IPS DF 19.7 (cell line): ENCODE results near the gene PSAT1.

Experiments used
- DNase-seq: peaks from one replicate; pipeline ENCODE4 v3.0.0-alpha.2; 2013; ENCODE audit warnings: low read depth, low spot score

Gene PSAT1

DNA sequence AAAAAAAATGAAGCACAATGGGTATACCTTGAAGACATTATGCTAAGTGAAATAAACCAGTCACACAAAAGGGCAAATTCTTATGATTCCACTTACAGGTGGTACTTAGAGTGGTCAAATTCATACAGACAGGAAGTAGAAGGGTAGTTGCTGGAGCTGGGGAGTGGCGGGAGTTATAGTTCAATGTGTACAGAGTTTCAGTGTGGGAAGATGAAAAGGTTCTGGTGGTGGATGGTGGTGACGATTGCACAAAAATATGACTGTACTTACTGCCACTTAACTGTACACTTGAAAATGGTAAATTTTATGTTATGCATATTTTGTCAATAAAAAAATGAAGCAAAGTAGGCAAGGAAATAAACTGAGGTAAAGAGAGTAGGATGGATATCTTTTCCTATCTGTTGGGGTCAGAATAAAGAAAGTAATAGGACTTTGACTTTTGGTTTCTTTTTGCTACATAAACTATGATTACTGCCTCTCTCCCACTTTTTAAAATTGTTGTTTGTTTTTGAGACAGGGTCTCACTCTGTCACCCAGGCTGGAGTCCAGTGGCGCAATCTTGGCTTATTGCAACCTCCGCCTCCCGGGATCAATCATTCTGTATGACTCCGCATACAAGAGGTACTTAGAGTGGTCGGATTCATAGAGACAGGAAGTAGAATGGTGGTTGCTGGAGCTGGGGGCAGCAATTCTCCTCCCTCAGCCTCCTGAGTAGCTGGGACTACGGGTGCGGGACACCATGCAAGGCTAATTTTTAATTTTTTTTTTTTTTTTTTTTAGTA lies 4.0 kb upstream of the PSAT1 start:
- DNase-seq, result no peak

DNA sequence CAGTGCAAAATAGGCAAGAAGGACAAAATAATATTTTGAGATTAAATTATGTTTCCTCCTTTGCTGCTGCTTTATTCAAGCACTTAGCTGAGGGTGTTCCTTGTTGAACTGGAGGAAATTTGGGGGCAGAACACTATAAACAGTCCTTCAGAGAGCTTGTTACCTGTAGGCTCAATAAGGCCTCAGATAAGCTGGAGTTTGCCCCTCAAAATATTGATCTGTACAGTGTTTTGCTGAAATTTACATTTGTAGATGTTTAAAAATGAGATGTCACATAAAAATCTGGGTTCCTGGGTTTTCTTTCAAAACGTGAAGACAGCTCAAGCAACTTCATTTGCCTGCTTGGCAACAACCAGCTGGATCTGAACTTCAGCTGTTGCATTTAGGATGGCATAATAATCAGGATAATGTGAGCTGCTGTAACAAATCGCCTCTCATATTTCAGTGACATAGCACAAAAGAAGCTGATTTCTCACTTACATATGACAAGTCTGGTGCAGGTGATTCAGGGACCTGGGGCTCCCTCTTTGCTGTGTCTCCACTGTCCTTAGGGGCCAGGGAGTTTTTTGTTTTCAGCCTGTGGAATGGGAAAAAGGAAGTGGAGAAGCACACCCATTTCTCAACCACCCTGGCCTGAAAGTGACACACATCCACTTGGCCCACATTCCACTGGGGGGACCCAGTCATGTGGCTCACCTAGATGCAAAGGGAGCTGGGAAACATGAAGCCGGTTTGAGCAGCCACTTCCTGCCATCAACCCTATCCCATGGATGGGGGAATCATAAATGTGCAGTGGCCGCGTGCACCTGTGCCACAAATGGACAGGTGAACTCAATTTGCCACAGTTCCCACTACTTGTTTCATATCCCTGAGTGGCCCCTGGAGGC lies 2.4 kb upstream of the PSAT1 start:
- no peak for DNase-seq

DNA sequence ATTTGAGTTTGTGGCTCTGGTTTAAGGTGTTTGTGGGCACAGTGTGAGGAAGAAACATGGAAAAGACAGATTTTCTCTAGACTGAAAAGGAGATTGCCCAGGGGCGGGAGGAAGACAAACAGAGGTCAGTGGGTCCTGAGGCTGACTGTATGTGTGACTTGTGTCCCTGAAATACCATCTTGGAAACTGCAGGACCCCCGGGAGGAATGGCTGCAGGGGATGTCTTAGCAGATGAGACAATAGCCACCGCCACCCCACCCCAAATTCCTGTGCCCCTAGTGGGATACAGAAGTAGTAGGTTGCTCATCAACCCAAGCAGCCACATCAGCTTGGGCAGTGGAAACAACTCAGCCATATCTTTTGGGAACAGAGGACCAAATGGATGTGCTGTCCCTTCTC lies 1.7 kb upstream of the PSAT1 start:
- DNase-seq, result no peak

DNA sequence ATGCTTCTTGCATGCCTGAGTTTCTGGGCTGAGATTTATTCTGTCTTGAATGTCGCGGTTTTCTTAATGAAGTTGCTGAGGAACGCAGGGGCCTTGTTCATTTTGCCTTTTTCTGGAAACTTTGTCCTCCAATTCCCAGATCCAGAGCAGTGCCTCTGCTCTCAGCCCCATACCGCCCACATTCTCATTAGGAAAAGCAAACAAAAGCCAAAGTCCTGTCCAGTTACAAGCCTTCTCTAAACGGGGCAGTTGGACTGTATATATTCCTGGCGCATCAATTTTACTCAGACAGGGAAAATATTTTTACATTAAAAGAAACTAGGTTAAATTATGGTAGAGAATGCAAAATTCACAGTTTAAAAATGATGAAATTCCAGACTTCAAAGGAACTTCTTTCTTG lies 1.2 kb upstream of the PSAT1 start:
- no peak for DNase-seq

DNA sequence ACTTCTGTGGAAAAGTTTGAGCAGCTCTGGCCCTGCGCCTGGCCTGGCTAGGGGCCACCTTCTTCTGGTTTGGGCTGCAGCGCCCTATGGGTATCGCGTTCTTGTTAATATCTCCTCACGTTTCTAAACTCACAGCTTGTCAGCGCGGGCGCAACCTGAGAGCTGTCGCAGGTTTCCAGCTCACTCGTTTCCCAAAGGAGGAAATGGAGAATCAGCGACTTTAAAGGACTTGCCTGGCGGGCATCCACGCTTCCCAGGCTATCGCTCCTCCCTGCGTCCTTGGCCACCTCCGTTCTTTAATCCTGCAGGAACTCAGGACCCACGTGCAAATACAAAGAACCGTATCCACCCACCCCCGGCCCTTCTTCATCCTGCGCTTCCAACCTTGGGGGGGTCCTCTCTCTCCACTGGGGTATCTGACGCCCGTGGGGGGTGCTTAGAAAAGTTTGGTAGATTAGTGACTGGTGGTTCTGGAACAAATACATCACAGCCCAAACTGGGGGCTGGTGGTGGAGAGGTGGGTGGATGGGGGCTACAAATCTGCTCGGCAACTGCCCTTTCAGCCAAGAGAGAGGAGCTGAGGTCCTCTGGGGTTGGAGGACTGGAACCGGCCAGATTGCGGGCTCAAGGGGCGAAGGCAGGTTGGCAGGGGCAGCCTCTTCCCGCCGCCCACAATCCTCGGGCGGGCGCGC lies 578 bp upstream of the PSAT1 start:
- DNase-seq, result no peak

DNA sequence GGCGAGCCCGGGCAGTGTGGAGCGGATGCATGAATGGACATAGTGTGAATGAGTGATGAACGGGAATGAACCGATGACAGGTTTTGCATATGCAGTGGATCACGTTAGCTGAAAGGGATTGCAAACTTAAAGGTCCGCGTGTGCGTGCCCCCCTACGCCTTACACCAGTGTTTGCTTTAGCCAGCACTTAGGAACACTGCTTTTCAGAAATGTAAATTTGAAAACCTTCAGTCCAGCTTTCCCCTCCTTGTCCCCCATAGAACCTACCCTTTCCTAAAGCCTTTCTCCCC lies 692 bp downstream of the PSAT1 start:
- DNase-seq, result no peak

DNA sequence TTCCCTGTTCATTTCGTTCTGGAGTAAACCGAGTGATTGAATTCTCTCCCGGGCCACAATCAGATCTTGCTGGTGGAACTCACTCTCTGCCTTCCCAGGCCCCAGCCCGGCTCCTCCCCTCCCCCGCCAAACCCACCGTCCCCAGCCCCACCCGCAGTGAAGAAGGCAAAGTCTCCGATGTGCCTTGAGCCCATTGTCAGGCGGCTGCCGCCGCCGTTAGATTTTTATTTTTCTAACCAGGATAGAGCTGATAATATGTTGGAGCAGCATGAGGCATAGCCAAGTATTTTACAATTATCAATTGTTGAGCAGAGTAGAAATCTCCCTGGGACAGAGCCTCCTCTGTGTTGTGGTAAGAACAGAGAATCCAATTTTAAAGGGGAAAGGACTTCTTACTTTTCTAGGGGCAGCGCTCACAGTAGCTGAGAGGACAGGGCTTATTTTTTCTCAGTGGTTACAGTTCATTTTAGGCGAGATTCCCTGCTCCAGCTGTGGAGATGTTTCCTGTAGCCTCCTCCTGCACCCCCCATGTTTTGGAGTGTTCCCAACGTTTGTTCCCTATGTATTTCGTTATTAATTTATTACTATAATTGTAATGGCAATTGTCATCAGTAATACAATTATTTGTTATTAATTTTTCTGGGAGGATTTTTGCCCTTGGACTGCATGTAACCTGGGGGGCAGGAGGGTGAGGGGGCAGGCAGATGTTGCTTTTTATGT lies 1.3 kb downstream of the PSAT1 start:
- no peak for DNase-seq

DNA sequence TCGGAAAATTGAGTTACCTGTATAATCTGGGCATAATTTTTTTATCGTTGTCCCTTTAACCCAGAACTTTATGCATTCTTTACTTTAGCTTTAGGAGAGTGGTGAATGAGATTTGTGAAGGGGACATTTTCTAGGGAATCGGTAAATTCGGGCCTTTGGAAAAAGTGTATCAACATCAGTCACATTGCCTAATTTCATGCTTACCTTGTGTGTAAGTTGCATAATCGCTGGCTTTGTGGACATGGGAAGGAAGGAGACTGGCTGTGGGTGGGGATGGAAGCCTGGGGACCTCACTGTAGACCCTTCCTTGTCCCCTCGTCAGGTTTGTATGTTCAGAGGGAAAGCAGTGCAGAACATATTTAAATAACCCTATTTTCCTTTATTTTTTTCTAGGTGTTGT lies 3.3 kb downstream of the PSAT1 start:
- DNase-seq, result no peak

DNA sequence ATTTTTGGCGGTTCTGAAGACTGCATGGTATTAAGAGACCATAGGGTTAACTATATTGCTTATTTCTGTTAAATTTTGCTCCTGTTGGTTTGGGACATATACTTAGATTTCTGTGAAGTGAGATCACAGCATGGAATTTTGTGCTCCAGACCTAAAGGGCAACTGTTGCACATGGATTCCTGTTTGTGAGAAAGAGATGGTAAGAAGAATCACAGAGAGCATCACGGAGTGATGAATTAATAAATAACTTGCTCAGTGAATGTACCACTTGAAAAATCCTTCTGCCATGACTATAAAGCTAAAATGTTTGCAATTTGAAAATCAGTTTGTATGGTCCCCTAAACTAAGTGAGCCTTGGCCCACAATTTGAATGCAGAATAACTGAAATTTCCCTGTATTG lies 4.5 kb downstream of the PSAT1 start:
- DNase-seq, result no peak

DNA sequence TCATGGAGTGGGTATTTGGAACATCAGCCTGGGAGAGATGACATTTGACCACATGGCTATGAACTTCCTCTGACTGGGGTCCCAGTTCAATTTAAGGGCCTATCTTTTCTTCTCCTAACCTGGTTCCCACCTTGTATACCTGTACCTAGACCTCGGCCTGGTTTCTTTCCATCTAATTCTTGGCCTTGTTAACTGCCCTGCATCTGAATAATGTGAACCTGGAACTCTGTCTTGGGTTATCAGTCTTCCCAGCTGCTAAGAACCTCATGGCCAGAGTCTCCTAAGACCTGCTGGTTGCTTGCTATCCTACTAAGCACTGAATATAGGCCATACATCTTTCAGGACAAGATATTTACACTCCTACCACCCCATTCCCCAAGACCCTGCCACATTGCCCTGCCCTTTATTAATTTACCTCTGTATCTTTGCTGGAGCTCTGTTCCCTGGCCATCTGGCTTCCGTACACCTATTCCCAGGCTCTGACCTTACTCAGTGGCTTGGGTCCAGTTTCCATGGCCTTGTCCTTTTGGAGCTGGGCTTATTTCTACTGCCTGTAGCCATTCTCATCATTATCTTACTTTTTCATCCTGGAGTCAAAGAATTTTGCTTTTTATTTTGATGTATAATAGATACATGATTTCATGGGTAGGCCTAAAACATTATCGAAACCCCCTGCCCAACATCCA lies 6.6 kb downstream of the PSAT1 start:
- DNase-seq, result no peak

DNA sequence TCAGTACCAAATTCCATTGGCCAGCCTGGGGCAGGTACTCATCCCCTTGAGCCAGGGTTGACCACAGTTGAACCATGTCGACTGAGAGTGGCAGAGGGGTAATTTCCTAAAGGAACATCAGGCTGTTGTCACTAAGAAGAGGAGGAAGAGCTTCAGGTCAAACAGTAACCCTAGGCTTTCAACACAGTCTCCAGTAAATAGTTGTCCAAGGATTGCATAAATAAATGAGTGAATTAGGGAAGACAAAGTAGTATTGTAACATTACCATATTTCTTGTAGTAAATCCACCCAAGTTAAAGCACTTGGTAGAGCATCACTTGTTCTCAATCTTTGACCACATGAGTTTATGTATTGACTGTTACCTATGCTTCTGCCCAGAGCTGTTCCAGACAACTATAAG lies 7.4 kb downstream of the PSAT1 start:
- no peak for DNase-seq

DNA sequence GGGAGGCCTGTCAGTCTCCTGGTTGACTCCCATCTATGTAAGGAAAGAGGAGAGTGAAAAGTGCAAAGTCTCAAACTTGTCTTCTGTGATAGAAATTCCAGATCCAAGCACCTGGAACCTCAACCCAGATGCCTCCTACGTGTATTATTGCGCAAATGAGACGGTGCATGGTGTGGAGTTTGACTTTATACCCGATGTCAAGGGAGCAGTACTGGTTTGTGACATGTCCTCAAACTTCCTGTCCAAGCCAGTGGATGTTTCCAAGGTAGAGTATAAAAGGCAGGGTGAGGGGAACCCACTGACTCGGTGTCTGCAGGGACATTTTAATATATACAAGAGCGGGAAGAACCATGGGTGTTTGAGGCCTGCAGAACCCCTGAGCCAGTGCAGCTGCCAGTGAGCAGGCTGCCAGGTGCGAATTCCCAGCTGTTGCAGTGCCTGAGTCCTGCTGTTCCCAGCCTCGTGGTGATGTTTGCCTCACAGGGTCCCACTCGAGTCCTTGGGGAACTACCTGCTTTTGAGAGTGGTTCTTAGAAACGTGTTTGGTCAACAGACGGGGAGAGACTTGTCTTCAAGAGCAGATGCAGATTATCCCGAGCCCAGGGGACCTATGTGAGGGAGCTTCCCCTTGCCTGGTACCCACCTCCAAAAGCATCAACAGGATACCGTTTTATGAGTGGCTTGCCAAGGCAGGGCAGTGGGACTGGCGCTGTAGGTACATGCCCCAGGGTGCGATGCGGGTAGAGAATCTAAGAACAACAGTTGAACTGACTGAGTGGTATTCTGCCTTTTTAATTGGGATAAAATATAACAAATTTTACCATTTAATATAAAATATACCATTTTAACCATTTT lies 9.5 kb downstream of the PSAT1 start:
- DNase-seq, result no peak

DNA sequence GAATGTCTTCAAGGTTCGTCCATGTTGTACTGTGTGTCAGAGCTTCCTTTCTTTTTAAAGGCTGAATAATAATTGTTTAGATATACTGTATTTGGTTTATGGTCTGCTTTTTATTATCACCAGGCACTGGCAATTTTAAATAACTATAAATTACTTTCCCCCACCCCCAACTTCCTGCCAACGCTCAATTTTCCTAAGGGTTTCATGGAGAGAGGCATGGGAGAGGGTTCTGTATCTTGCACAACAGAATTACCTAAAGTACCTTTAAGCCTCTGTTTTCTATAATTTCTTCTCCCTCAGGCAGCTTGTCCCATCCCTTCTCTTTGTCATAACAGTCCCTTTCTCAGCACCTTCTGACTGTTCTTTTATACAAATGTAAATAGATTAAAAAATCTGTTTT lies 10.4 kb downstream of the PSAT1 start:
- DNase-seq, result no peak

DNA sequence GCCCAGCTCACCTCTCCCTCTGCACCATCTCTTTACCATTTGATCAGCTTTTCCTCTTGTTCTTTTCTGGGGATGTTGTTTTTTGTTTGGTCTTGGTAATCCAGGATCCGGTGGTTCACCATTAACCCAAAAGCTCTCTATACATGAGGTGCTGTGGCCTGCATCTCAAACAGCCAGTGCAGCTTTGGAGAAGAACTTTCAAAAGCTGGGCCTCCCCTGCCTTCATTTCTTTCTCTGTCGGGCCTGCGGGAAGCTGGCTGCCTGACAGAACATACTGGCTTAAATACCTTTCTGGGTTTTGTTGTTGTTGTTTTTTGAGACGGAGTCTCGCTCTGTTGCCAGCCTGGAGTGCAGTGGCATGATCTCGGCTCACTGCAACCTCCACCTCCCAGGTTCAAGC lies 12.1 kb downstream of the PSAT1 start:
- DNase-seq, result no peak

DNA sequence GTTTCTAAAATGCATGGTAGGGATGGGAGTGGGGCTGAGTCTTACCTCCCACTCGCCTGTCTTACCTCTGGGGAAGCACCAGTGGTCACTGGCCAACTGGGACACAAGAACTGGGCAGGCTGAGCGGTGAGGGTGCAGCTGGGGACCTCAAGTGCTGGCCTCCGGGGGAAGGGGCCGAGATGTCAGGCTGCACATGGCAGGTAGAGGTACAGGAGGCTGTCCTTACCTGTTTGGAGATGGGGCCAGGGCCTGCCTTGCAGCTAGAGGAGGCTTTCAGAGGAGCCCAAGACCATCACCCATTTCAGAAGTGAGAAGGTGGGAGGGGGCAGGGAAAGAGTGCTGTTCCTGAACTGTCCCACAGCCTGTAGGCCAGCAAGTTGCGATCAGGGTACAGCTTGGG lies 14.2 kb downstream of the PSAT1 start:
- no peak for DNase-seq

DNA sequence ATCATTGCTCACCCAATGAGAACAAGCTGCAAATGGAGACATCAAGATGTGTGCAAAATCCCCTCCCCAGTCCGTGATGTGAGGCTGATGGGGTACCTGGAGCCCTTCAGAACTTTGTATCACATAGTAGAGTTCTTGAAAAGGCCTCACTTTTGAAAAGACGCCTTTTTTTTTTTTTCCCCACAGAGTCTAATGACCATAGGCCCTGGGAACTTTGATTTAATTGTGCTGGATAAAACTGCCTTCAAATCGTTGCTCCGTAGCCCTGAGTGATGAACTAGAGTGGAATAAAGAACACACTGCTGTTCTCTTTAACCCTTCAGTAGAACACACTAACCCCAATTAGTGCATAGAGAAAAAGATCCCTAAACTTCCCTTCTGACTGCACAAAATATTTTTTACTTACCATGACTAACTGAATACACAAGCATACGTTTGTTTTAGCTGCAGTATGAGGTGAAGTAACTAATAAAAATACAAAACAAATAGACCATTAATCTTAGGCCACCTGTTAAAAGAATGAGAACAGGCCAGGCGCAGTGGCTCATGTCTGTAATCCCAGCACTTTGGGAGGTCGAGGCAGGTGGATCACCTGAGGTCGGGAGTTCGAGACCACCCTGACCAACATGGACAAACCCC lies 15.1 kb downstream of the PSAT1 start:
- DNase-seq, result no peak

DNA sequence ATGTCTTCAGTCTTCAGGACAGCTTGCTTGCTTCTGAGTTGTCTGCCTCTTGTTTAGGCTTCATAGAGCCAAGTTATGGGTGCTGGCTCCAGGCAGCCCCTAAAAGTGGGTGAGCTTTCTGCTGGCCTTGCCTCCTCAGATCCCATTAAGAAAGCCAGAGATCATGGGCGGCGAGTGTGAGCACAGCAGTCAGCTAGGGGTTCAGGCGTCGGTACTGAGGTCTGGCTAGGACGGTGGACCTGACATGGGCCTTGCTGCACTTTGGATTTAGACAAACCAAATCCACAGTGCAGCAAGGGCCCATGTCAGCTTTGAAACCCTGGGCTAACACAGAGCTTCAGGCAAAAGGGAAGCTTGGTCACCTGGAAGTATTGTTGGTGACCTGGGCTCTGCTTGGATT lies 17.6 kb downstream of the PSAT1 start:
- no peak for DNase-seq

DNA sequence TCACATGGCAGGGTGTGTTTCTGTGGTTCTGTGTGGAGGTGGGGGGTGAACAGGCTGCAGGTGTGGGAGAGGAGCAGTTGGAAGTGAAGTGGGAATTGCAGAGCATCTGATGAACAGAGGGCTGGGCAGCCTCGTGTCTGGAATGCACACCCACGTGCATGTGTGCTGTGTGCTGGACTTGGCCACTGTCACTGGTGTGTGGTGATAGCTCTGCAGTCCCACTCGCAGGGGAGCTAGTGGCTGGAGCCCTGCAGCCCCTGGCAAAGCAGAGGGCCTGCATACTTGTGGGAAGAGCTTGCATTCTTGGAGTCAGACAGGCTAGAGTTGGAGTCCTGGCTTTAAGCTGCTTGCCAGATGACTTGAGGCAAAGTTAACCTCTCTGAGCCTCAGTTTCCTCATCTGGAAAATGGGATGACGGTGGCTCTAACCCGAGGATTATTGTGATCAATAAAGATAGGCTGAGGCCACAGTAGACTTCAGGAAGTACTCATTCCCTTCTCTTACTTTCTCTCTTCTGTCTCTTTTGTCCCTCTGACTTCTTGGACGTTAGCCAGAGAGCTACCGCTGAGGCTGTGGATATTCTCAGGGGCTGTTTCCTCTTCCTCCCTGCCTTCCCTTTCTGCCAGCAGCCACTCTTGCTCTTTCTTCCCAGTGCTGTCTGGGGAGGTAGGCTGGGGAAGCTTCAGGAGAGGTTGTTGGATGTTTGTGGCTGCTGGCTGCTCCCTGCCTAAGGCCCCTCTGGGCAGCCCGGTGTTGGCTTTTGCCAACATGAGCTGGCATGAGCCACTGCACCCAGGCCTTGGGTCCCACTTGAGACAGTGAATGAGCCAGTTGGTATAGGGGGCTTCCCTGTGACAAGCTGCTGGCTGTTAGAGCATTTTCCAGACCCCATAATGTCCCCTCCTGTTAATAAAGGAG lies 18.3 kb downstream of the PSAT1 start:
- DNase-seq, result no peak
